ENCODE measurements around the gene MAD2L1BP. TPM values are rescaled to one million over a fixed set of nuclear protein-coding genes. Genes with fewer than 3 reads are reported as not detected.

Gene MAD2L1BP
- total and polyA plus RNA-seq, 2 of the 13 experiments (the other 11 are each of a cell fraction or from before 2014, with no cell fraction given), result 54.2 to 55.5 TPM

DNA sequence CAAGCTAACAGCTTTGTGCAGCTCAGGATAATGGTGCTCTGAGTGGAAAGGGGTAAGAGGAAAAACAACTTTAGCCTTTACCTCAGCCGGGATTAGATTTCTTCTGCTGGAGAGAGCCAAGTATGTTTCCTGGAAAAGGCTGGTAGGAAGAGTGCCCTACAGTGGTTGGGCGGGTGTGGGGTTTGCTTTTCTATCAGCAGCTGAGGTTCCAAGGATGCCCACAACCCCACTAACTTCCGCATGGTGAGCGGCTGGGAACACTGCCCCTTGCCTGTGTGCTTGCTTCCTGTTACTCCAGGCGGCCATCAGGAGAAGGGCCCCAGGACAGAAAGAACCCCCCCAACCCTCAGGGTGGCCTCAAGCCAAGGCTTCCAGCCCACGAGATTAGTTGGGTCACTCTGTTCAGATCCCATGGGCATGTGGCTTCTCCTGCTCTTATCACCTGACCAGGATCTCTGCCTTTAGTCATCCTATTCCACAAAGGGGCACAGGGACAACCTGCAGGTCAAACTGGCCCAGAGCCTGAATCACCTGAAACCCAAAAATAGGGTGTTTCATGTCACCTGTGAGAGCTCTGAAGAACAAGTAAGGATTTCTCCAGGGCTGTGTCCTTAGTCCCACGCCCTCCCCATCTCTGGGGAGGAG lies 41.4 kb downstream of the MAD2L1BP start (continued):
- TF ChIP-seq ZNF503 (CRISPR knock-in tag; IDR thresholded peaks at IDR 0.05) (no peak), ZSCAN5A (CRISPR knock-in tag; IDR thresholded peaks at IDR 0.05; ENCODE audit: borderline replicate concordance) (no peak)

DNA sequence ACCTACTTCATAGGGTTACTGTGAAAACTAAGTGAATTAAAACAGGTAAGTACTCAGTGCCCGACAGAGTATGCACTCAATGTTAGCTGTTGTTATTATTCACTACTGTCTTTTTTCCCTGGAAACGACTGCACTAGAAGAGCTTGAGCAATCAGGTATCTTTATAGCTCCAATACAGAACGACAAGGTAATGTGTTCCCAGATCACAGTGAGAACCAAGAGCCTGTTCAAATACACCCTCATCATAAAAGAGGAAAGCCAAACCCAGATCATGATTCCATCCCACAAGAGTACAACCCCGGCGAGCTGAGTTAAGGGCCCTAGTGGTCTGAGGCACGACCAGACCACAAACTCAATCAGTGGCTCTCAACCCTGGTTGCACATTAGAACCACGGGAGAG lies 42.1 kb downstream of the MAD2L1BP start:
- no peak for FAIRE-seq

More for the DNA sequence above, 42.1 kb downstream of the MAD2L1BP start:
- H3K9me3 ChIP-seq (ENCODE audit: low read length), result no peaks in the 10 kb centered on the region
- H3K27me3 ChIP-seq (ENCODE audit: control insufficient read depth in 1 of 2, insufficient read depth in 2 of 2, low read length in 2 of 2), result no peaks in the 10 kb centered on the region
- H3K4me3 ChIP-seq (replicated peaks in 1 of 3; ENCODE audit: insufficient read depth in 1 of 3, low read depth in 2 of 3, low read length in 3 of 3), result no peak overlapping the region
- H3K4me2 ChIP-seq (ENCODE audit: low read depth, low read length), result no peak overlapping the region
- peaks cover 14% of the 10 kb centered on the region for H3K4me1 ChIP-seq (ENCODE audit: insufficient read depth, low read length)
- ATAC-seq, result no peak
- peaks cover 66 to 97% of the 10 kb centered on the region in 2 experiments for H3K36me3 ChIP-seq (replicated peaks in 1 of 2; ENCODE audit: control insufficient read depth in 1 of 2, insufficient read depth in 2 of 2, low read length in 2 of 2)
- no peak for DNase-seq (ENCODE audit: low spot score)
- POLR2A ChIA-PET, result no interaction called here
- H4K20me1 ChIP-seq (ENCODE audit: insufficient read depth, low read length), result peaks cover 2% of the 10 kb centered on the region; the same call in 1 of the 2 replicates
- BruUV-seq (replicated peaks), result no TSS peak
- CTCF ChIA-PET (ENCODE audit: low intra/inter-chr PET ratio, low total read pairs), result no interaction called here
- WGBS (ENCODE audit: low lambda C conversion rate), result 93% methylated on average over 7 of the region's 7 CpGs
- TF ChIP-seq TFAP4 (IDR thresholded peaks at IDR 0.05; ENCODE audit: borderline replicate concordance, low read depth) (no peak), ZNF142 (CRISPR knock-in tag; IDR thresholded peaks at IDR 0.05) (no peak)
- intact Hi-C loops (cut with micrococcal nuclease; ENCODE audit: unreplicated experiment) (no loop called here), in situ Hi-C loops (cut with HindIII; ENCODE audit: extremely low pct_ligation_motif_present, low pct_unique_long_range_greater_than_20kb) (no loop called here)
- H3K9ac ChIP-seq (ENCODE audit: insufficient read depth, low read depth, low read length), result no peak overlapping the region
- peaks cover 20% of the 10 kb centered on the region for H3K79me2 ChIP-seq (ENCODE audit: insufficient read depth, low read length)
- H3K27ac ChIP-seq (ENCODE audit: extremely low read length, insufficient read depth, low read length), result no peak overlapping the region
- no peak overlapping the region for H2AFZ ChIP-seq (ENCODE audit: low read length)
